Measurements from ENCODE around the gene RFC5.
A peak's percentile ranks its signal among the peaks of the same experiment; 100 is the strongest.
"Not testable (repeated sequence)": the region's sequence is repeated elsewhere in the genome, so short reads cannot be mapped to it uniquely, and the experiment has no call there.

Gene RFC5

DNA sequence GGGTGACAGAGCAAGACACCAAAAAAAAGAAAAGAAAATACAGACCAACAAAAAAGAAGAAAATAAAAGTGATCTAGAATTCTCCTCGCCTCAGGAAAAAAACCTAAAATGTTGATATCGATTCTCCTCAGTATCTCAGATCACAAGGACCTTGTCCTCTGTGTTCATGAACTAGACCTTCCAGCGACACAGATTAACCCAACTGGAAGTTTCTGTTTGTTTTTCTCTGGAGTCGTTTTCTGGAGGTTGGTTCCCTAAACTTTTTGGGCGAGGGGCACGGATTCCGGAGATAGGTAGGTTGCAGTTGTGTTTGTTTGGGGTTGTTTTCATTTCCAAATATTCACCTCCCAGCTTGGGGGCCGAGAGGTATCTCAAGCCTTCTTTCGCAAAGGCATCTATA, 559 bp upstream of the RFC5 start:
- DNase-seq, result no peak

- no peak for DNase-seq
These were observed 1.4 kb downstream of the RFC5 start for GRCh38 chr12:118017926-118018325.

DNA sequence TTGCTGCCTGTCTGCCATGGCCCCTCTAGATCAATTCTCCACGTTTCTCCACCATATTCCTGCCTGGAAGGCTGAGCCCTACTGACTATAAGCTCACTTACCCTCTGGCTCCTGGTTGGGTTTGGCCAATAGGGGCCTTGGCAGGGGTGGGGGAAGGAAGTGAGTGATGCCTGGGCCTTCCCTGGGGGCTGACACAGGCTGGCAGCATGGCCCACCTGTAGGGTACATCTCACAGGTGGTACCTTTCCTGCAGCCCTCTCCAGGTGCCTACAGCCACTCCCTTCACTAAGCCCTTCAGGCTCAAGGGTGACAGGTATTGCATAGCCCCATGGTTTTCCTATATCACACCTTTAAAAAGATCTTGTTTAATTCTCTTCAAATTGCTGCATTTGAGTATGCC, 3.5 kb downstream of the RFC5 start:
- no peak for DNase-seq

DNA sequence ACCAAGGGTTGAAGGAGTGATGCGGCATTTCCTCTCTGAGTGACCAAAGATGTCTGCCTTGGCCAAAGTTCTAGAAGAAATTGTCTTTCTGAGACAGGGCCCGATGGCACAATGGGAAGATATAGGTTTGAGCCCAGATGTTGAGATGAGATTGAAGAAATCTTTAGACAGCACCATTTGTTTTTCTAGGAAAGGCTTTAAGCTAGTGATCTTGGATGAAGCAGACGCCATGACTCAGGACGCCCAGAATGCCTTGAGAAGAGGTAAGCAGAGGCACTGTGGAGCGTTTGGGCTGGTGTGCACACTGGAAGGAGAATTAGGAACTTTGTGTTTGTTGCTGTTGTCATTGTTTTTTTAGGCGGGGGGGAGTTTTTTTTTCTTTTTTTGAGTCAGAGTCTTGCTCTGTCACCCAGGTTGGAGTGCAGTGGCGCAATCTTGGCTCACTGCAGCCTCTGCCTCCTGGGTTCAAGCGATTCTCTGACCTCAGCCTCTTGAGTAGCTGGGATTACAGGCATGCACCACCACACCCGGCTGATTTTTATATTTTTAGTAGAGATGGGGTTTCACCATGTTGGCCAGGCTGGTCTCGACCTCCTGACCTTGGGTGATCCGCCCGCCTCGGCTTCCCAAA, 5.7 kb downstream of the RFC5 start:
- DNase-seq, result not testable (repeated sequence)

GRCh38 chr12:118022728-118023109, 6.2 kb downstream of the RFC5 start:
- DNase-seq, result no peak

GRCh38 chr12:118023301-118023860, 6.9 kb downstream of the RFC5 start:
- DNase-seq, result no peak

- DNase-seq, result no peak
These were observed 8.7 kb downstream of the RFC5 start for GRCh38 chr12:118025168-118025567.

- no peak for DNase-seq
These were observed 12.7 kb downstream of the RFC5 start for GRCh38 chr12:118029166-118029565.

GRCh38 chr12:118032188-118032587, 15.7 kb downstream of the RFC5 start:
- no peak for DNase-seq

GRCh38 chr12:118033323-118033722, 16.8 kb downstream of the RFC5 start:
- no peak for DNase-seq

DNA sequence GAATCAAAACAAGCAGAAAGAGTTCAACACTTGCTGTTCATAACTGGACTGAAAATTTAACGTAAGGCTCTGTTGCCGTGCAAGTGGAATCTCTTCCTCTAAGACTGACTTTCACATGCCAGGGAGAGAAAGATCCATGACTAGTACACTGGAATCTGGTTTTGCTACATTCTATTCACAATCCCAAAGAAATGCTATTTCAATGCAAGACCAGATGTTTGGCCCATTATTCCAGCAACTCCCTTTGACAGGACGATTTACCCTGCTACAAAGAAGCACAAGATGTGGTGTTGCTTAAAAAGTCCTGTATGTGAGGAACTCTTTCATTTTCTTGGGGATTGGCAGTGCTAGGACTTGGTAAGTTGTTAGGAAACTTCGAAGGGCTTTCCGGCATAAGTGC, 17.4 kb downstream of the RFC5 start:
- DNase-seq, result no peak

GRCh38 chr12:118034429-118035189, 18.1 kb downstream of the RFC5 start:
- no peak for DNase-seq

- peak; percentile 82 for DNase-seq
These were observed 18.9 kb downstream of the RFC5 start for GRCh38 chr12:118035190-118036041.

DNA sequence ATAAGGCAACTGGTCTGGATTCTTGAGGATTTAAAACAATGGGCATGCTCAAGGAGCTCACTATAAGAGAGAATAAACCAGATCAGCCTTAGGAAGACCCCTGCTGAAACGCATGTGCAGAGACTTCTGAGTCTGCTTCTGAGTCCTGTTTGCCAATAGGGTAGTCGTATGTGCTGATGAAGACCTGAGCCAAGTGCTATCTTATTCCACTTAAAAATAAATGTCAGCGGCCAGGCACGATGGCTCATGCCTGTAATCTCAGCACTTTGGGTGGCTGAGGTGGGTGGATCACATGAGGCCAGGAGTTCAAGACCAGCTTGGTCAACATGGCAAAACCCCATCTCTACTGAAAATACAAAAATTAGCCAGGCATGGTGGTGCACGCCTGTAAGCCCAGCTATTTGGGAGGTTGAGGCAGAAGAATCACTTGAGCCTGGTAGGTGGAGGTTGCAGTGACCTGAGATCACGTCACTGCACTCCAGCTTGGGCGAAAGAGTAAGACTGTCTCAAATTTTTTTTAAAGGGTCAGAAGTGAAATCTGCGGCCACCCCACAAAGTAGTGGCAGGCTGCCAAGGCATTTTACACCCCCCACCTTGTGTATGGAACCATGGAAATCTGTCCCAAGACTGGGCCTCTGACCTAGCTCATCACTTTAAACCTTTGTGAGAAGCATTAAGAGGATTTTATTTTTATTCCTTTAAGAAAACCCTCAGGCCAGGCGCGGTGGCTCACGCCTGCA, 20.3 kb downstream of the RFC5 start:
- DNase-seq, result no peak

GRCh38 chr12:118038137-118038536, 21.6 kb downstream of the RFC5 start:
- no peak for DNase-seq

DNA sequence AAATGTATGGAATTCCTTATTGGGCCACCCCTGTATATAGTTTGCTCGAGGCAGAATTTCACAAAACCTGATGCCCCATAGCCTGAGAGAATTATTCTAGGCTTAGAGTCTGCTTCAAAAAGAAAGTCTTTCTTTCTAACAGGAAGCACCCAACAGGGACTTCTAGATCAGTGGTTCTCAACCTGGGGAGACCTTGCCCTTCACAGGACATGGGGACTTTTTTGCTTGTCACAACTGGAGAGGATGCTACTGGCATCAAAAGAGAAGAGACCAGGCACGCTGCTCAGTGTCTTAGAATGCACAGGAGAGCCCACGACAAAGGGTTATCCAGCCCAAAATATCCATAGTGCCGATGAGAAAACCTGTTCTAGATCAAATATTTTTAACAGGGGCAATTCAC, 25.6 kb downstream of the RFC5 start:
- DNase-seq, result no peak

- DNase-seq, result no peak
These were observed 27.6 kb downstream of the RFC5 start for GRCh38 chr12:118044075-118044474.

- DNase-seq, result no peak
These were observed 28.1 kb downstream of the RFC5 start for GRCh38 chr12:118044577-118044976.

DNA sequence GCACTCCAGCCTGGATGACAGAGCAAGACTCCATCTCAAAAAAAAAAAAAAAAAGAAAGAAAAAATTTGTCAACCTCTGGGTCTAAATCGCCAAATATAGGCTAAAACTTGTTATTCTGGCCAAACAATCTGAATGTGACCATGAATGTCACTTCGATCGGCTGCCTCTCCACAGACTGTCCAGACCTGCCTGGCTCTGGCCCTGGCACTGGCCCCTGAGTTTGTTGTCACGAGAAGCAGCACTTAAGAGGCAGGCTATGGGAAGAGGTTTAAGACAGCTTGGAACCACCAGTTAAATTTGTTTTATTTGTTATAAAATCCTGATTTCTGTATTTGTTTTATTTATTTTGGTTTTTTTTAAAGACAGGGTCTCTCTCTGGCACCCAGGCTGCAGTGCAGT, 29.9 kb downstream of the RFC5 start:
- no peak for DNase-seq

- DNase-seq, result no peak
These were observed 34.7 kb downstream of the RFC5 start for GRCh38 chr12:118050972-118051910.

DNA sequence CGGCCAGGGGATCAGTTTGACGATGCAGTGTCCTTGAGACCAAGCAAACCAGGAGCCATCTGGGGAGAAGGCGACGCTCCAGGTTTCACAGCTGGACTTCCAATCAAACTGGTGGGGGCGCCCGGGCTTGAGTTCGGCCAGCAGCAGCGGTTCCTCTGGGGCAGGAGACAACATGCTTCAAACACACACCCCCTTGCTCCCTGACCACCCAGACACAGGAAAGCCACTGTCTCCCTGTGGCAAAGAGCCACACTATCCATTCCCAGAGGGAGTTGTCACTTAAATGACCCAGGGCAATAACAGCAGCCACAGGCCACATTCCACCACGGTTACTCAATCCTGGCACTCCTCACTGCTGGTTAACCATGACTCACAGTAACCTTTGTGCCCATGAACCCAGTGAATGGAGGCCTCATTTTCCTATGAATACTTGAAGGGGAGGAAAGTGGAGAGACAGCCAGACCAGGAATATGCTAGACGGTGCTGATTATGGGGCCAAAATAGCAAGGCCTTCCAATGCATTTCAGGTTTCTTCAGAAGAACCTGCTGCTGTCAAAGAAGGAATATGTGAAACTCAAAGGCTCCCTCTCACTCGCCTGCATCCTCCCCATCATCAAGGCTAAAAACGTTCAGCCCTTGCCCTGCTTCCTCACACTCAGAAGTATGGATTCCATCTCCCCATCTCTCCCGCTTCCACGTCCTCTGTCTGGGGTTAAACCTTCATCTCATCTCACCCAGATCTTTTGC, 36.0 kb downstream of the RFC5 start:
- peak; percentile 52 for DNase-seq

Measured in activated CD4-positive, alpha-beta T cell treated with anti-CD3 and anti-CD28 coated beads, Interleukin-2, Interleukin-6, amounts not matched to agents 100 ng/mL and 50 ng/mL, durations not matched to agents 16 hours and 8 hours (primary cell).